ENCODE results near the gene ANTXR2.
A peak's percentile ranks its signal among the peaks of the same experiment; 100 is the strongest.
"Not testable (repeated sequence)": the region's sequence is repeated elsewhere in the genome, so short reads cannot be mapped to it uniquely, and the experiment has no call there.

The ANTXR2 gene

DNA sequence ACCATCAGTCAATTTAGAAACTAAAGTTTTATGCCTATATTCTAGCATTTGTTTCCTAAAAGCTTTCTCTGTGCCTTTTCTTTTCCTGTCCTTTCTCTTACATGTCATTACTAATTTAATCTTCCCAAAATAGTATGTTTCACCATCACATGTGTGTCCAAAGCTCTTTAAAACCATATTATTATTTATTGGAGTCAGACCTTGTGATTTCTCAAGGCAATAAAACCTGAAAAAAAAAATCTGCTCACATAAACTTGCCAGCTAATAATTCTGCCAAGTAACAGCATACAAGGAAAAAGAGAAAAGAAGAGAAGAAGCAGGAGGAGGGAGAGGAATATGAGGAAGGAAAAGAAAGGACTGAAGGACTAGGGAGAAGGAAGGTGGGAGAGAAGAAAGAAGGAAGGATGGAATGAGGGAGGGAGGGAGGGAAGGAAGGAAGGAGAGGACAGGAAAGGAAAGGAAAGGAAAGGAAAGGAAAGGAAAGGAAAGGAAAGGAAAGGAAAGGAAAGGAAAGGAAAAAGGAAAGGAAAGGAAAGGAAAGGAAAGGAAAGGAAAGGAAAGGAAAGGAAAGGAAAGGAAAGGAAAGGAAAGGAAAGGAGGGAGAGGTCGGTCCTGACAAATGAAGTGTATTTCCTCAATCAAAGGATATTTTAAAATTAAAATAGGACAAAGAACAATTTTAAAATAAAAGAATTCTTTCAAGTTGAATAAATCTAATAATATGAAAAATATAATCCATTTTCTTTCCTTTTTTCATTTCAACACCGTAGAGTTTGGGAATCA lies 57.4 kb downstream of the ANTXR2 start:
- DNase-seq = no peak

DNA sequence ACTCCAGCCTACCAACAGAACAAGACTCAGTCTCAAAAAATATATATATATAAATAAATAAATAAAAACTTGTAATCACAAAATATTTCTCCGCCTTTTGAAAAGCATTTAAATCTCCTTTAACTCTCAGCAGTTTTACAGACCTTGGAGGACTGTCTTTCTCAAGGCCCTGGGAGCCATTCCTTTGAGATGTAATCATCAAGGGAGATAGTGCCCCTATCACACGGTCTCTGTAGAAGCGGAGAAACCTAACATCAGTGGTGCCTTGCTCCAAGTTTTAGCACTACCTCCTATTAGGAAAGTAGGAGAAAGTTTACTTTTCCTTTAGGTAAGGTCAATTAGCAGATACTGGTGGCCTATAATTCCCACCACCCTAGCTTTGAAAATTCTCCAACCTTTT lies 58.5 kb downstream of the ANTXR2 start:
- DNase-seq = no peak

DNA sequence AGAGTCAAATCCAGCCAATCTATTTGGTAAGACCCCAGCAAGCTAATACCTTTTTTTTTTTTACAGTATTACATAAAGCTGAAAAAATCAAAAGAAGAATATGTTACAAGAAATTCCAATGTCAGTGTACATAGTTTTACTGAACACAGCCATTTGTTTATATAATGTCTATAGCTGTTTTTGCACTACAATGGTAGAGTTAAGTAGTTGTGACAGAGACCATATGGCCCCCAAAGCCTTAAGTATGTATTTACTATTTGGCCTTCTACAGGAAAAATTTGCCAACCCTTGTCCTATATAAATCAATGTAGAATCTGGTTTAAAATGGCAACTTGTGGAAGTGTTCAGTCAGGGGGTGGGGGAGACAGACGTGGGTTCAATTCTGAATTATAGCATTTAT lies 60.7 kb downstream of the ANTXR2 start:
- DNase-seq = no peak

DNA sequence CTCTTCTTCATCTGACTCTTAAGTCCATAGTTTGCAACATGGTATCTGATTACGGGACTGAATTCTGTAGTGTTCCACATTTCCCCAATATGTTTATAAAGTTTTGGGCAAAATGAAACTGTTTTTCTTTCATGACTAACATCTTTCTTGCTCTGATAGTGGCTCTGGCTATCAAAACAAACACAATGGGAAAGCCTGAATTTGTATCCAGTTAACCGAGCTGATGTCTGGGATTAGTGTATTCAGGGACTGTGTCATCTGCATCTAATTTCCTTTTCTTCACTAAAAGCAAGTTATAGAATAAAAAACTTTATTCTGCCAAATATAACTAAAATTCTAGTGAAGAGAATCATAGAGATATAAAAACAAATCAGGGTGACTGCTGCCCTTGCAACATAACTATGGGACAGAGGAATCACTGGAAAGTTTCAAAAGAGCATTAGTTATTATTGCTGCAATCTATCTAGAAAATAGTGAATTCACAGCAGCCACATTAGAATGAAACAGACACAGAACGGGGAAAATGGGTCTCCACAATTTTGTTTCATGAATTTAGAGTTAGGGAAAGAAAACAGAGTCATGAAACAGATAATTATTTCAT lies 61.3 kb downstream of the ANTXR2 start:
- DNase-seq = no peak

DNA sequence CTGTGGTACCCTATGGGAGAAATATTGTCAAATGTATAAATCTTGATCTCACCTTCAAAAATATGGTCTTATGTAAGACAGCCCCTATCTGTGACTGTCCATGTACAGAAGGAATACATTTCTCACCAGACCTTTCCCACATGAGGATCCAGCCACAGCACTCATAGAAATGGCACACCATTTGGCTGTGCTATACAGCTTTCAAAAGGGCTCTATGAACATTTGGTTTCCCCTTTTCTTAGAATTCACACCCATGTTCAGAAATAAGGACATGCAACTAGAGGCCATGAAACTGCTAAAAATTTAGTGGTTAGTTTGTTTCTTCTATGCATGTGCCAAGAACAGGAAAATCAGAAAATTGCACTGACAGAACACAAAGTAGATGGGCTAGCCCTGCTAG lies 62.7 kb downstream of the ANTXR2 start:
- no peak for DNase-seq

DNA sequence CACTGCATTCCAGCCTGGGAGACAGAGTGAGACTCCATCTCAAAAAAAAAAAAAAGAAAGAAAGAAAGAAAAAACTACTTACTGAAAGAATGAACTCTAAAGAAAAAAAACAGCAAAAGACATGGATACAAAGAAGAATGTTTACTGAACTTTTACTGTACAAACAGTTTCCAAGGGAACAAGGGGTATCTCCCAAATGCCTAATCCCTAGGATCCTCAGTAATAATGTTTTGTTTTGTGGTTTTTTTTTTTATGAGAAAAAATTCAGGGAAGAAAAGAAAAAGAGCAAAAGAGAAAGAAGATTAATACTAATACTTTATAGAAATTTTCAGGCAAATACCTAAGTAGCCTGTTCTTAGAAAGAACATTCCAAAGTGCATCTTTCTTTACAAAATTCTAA lies 63.2 kb downstream of the ANTXR2 start:
- DNase-seq = no peak

DNA sequence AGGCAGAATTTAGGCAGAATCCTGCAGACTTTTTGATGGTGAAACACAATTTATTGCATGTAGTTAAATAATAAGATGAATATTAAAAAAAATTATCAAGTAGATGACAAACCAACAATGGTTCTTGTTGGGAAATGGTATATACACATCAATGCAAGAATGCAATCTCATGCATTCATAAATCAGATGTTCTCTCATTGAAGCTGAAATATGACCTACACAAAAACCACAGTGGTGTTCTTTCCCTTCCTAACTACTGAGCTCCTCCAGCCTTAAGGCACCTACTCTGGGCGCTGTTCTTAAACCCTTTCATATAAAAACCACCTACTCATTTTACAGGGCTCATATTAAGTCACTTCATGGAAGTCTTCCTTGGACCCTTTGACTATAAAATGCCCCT lies 64.1 kb downstream of the ANTXR2 start:
- DNase-seq = no peak

DNA sequence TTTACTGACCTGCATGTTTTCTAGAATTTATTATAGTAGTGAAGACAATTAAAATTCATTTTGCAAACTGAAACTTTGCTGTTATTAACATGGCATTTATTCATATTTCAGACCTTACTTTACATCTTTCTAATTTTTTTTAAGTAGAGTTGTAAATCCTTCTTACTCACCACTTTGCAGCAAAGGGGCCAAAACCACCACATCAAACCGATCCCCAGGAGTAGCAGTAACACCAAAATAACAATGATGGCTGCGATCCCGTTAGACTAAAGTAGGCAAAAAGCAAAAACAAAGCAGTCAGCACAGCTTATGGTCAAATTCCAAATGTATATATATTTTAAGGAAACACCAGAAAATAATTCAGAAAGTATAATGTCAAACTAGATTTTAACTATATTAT lies 64.7 kb downstream of the ANTXR2 start:
- DNase-seq = no peak

DNA sequence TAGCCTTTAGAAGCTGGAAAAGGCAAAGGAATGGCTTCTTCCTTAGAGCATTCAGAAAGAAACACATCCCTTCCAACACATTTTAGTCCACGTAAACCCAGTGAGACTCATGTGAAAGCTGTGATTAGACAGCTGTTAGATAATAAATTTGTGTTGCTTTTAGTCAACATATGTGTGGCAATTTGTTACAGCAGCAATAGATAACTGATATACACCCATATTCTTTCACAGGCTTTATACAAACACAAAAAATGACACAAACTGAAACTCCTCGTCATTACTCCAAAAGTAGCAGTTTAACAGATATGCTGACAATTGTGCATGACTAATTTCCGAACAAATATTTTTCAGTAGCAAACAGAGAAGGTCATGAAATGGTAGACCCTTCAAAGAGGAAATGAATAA lies 65.3 kb downstream of the ANTXR2 start:
- no peak for DNase-seq

DNA sequence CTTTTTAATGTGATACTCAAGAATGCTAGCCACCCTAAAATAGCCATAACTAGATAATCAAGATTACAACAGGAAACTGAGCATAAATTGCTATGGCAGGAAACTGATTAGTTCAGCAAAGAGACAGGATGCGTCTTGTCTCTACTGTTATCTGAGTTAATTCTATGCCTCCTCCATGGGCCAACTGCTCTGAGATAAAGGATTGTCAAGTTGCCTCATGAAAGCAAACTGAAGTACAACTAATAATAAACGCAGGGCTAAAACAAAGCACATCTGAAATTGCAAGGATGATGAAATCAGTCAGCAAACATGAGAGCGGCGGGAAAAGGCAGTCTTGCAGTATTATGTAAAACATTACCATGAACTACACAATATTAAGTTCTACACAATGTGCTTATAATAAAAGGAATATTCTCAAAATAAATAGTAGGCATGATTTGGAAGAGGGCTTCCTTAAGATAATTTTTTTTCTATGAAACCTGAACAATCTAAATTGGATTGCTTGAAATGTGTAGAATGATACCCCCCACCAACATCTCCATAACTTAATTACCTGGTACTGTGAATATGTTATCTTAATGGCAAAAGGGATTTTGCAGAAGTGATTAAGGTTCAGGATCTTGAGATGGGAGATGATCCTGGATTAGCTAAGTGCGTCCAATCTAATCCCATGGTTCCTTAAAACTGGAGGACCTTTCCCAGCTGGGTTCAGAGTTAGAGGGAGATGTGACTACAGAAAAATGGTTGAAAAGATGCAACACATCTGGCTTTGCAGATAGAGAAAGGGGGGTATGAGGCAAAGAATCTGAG lies 65.9 kb downstream of the ANTXR2 start:
- peak; percentile 36 for DNase-seq

DNA sequence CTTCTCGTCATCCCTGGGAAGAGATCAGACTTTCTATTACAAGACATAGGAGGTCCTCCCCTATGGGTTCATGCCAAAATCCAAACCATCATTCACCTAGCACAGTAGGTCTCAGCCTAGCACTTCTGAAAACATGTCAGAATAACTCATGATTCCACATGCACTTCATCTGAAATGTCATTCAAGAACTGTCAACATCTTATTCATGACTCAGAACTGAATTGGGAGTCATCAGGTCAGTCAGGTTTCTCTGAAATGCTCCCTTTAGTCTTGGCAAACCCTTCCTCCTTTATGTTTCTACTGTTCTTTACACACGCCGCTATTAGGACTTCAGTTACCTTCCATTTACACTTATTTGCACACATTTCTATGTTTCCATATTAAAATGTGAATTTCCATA lies 67.2 kb downstream of the ANTXR2 start:
- DNase-seq = no peak

DNA sequence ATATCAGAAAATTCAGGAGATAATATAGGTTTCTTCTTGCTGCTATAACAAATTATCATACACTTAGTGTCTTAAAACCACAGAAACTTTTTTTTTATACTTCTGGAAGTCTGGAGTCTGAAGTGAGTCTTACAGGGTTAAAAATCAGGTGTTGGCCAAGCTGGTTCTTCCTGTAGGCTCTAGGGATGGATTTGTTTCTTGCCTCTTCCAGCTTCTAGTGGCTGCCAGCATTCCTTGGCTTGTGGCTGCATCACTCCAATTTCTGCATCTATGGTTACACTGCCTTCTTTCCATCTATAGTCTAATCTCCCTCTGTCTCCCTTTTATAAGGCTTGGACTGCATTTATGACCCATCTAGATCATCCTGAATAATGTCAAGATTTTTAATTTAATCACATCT lies 68.7 kb downstream of the ANTXR2 start:
- DNase-seq = no peak

DNA sequence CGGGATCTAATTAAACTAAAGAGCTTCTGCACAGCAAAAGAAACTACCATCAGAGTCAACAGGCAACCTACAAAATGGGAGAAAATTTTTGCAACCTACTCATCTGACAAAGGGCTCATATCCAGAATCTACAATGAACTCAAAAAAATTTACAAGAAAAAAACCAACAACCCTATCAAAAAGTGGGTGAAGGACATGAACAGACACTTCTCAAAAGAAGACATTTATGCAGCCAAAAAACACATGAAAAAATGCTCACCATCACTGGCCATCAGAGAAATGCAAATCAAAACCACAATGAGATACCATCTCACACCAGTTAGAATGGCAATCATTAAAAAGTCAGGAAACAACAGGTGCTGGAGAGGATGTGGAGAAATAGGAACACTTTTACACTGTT lies 70.5 kb downstream of the ANTXR2 start:
- DNase-seq = not testable (repeated sequence)

DNA sequence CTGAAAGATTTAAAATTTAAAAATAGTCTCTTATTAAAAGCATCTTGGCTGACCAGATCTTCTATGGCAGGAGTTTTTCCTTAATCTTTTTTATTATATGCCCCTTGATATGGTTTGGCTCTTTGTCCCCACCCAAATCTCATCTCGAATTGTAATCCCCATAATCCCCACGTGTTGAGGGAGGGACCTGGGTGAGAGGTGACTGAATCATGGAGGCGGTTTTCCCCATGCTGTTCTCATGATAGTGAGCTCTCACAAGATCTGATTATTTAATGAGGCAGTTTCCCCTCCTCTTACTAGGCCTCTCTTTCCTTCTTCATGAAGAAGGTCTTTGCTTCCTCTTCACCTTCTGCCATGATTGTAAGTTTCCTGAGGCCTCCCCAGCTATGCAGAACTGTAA lies 74.0 kb downstream of the ANTXR2 start:
- not testable (repeated sequence) for DNase-seq

DNA sequence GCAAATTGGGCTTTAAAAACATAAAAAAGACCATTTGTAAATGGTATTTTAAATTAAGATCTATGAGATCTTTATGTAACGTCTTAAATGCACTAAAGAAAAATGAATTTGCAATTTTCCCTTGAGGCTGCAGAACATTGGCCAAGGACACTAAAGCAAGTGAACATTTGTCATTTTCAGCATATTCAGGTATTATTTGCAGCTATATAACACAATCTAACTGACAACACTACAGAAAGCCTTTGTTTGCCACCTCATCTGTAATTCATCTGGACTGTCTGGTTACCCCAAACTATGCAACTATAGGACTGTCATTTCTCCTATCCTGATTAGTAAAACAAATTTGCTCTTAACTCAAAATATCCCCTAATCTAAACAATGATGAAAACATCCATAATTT lies 74.8 kb downstream of the ANTXR2 start:
- no peak for DNase-seq

DNA sequence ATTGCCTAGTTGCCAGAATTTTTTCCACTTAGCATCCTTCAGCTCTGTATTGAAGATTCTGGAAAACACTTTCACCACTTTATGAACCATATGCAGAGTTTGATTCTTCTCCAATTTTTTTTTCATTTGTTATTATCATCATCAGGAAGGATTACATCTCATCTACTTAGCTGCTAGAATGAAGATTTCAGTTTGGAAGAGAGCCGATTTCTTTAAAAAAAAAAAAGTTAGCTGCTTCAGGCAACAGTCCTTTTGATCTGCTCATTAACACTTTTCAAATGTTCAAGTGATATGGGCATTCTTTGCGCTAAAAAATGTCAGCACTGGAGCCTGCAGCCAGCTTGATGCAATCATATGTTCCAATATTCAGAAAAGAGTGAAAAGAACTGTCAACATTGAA lies 76.2 kb downstream of the ANTXR2 start:
- DNase-seq = no peak

DNA sequence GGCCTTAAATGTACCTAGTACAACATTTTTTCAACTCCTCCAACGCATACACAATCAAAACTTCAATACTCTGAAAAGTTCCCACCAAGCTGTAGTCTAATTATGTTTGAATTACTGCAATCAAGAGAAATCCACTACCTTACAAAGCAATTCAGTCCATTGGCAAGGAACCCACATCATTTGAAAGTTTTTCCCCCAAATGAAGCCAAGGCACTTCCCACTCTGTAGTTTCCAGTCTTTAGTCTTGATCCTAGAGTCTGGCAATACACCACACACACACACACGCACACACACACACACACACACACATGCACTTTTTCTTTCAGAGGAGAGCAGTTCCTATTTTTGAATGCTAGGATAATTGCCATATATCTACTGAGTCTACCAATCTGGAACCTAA lies 79.6 kb downstream of the ANTXR2 start:
- DNase-seq = no peak

DNA sequence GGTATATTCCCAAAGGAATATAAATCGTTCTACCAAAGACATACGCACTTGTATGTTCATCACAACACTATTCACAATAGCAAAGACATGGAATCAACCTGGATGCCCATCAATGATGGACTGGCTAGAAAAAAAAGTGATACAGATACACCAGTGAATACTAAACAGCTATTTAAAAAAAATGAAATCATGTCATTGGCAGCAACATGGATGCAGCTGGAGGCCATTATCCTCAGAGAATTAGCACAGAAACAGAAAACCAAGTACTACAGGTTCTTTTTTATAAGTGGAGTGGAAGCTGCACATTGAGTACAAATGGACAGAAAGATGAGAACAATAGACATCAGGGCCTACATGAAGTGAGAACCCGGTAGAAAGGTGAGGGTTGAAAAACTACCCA lies 81.4 kb downstream of the ANTXR2 start:
- no peak for DNase-seq

DNA sequence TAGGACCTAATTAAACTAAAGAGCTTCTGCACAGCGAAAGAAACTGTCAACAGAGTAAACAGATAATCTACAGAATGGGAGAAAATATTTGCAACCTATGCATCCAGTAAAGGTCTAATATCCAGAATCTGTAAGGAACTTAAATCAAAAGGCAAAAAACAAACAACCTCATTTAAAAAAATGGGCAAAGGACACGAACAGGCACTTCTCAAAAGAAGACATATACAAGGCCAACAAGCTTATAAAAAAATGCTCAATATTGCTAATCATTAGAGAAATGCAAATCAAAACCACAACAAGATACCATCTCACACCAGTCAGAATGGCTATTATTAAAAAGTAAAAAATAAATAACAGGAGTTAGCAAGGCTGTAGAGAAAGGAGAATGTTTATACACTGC lies 81.9 kb downstream of the ANTXR2 start:
- DNase-seq = not testable (repeated sequence)

DNA sequence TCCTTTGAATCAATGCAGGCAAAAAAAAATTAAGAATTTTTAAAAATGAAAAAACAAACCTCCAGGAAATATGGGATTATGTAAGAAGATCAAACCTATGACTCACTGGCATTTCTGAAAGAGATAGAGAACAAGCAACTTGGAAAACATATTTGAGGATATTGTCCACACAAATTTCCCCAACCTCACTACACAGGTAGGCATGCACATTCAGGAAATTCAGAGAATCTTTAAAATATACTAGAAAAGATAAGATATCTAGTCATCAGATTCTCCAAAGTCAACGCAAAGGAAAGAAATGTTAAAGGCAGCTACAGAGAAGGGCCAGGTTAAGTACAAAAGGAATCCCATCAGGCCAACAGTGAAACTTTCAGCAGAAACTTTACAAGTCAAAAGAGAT lies 85.6 kb downstream of the ANTXR2 start:
- no peak for DNase-seq

DNA sequence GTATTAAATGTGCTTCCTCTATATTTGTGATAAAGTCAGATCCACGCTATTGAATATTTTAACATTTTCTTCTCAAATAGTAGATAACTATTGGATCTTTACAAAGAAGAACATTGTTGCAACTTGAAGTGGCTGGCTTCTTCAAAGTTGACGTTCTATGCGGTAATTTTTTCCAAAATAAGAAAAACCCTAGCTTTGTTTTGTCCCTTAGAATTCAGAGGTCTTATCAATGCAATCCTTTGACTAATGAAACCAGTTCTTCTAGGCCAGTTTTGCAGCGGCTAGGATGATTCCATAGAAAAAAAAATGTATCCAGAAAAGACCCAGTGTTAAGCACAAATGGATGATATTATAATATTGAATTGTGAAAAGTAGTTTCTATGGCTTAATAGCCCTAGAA lies 89.6 kb downstream of the ANTXR2 start:
- no peak for DNase-seq

DNA sequence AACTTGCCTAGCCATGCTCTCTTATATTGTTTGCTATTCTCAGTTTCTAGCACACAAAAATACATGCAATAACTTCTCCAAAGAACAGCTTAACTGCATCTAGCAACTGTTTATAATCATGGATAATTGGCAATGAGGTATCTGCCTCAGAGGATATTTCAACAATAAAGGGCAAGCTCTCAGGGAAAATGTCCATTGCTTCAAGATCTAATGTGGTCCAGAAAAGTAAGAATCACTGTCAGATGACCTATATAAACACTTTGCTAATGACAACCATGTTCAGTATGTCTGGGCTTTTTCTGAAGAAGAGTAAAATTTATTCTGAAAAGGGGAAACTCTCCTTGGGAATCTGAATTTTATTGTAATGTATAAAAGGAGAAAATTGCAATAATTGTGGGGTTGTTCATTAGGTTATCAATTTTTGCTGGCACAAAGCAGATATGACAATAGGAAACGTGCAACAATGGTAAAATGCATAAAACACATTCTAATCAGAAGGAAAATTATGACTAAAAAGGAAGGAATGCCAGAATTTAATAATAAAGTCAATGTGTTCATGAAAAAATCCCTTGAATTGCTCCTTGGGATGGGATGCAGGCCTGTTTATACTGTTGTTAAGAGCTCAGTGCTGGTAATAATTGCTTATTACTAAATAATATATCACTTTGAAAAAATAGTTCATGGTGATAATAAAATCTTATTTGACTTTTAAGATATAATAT lies 90.3 kb downstream of the ANTXR2 start:
- no peak for DNase-seq

DNA sequence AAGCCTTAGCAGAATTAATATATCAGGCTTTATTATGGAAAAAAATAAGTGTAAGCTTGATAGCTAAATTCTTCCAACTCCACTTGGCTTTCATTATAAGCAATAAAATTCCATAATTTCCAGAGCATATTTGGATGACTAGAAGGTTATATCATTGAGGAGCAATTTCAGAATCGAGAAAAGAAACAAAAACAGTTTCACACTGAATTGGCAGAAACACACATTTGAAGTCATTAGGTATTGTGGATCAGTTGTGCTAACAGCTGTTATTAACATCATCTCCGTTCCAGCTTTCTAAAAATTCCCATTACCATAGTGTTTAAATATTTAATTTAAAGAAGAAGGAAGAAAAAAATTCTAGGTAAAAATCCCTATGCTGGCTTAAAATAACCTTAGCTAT lies 92.6 kb downstream of the ANTXR2 start:
- DNase-seq = no peak

Measured in SIG-M5 (cell line).